ENCODE results near the gene SLC25A22. TPM values are rescaled to one million over a fixed set of nuclear protein-coding genes. Genes with fewer than 3 reads are reported as not detected.
A peak's percentile ranks its signal among the peaks of the same experiment; 100 is the strongest.

SLC25A22 gene
- total RNA-seq, 1 donor from 2014 or later, result 17.8 TPM

- no peak for DNase-seq (ENCODE audit: low spot score)
- H3K4me3 Mint-ChIP-seq (ENCODE audit: unreplicated experiment), result no peak overlapping the region
- no peaks in the 10 kb centered on the region for H3K9me3 Mint-ChIP-seq (ENCODE audit: unreplicated experiment)
- H3K36me3 Mint-ChIP-seq (ENCODE audit: low read depth, unreplicated experiment), result peaks cover 6% of the 10 kb centered on the region
- peaks cover 6% of the 10 kb centered on the region for H3K27me3 Mint-ChIP-seq (ENCODE audit: unreplicated experiment)
- H3K4me1 Mint-ChIP-seq (ENCODE audit: unreplicated experiment), result peaks cover 7% of the 10 kb centered on the region
- no peak overlapping the region for H3K27ac Mint-ChIP-seq (ENCODE audit: unreplicated experiment)
- TF ChIP-seq CTCF (IDR thresholded peaks at IDR 0.05; ENCODE audit: unreplicated experiment), result no peak
These were observed 15.6 kb downstream of the SLC25A22 start for GRCh38 chr11:782264-783174.

GRCh38 chr11:779955-780532, 18.0 kb downstream of the SLC25A22 start:
- DNase-seq (ENCODE audit: low spot score), result no peak
- Mint-ChIP-seq H3K9me3 (ENCODE audit: unreplicated experiment) (no peaks in the 10 kb centered on the region), H3K27me3 (ENCODE audit: unreplicated experiment) (peaks cover 6% of the 10 kb centered on the region), H3K4me3 (ENCODE audit: unreplicated experiment) (peak overlapping the region; percentile 9), H3K36me3 (ENCODE audit: low read depth, unreplicated experiment) (peaks cover 6% of the 10 kb centered on the region), H3K27ac (ENCODE audit: unreplicated experiment) (no peak overlapping the region), H3K4me1 (ENCODE audit: unreplicated experiment) (peaks cover 14% of the 10 kb centered on the region)
- TF ChIP-seq CTCF (IDR thresholded peaks at IDR 0.05; ENCODE audit: unreplicated experiment), result no peak

GRCh38 chr11:778976-779954, 18.8 kb downstream of the SLC25A22 start:
- H3K4me1 Mint-ChIP-seq (ENCODE audit: unreplicated experiment), result peaks cover 14% of the 10 kb centered on the region
- no peak for DNase-seq (ENCODE audit: low spot score)
- H3K4me3 Mint-ChIP-seq (ENCODE audit: unreplicated experiment), result no peak overlapping the region
- TF ChIP-seq CTCF (IDR thresholded peaks at IDR 0.05; ENCODE audit: unreplicated experiment), result no peak
- H3K9me3 Mint-ChIP-seq (ENCODE audit: unreplicated experiment), result no peaks in the 10 kb centered on the region
- peaks cover 6% of the 10 kb centered on the region for H3K36me3 Mint-ChIP-seq (ENCODE audit: low read depth, unreplicated experiment)
- no peak overlapping the region for H3K27ac Mint-ChIP-seq (ENCODE audit: unreplicated experiment)
- H3K27me3 Mint-ChIP-seq (ENCODE audit: unreplicated experiment), result peaks cover 6% of the 10 kb centered on the region

GRCh38 chr11:777288-778255, 20.5 kb downstream of the SLC25A22 start, which contains the start of gene GATD1:
Gene GATD1, minus strand, starts transcription at chr11:777487. Its CDS starts 25 bp downstream, at chr11:777462.
- Mint-ChIP-seq H3K36me3 (ENCODE audit: low read depth, unreplicated experiment) (peaks cover 3% of the 10 kb centered on the region), H3K27me3 (ENCODE audit: unreplicated experiment) (peaks cover 6% of the 10 kb centered on the region), H3K27ac (ENCODE audit: unreplicated experiment) (no peak within 1 kb of the TSS), H3K4me3 (ENCODE audit: unreplicated experiment) (peak within 1 kb of the TSS; percentile 94), H3K4me1 (ENCODE audit: unreplicated experiment) (peaks cover 9% of the 10 kb centered on the region), H3K9me3 (ENCODE audit: unreplicated experiment) (no peaks in the 10 kb centered on the region)
- DNase-seq (ENCODE audit: low spot score), result peak; percentile 97
- TF ChIP-seq CTCF (IDR thresholded peaks at IDR 0.05; ENCODE audit: unreplicated experiment), result no peak
